ENCODE measurements around the gene SGPL1. TPM values are rescaled to one million over a fixed set of nuclear protein-coding genes. Genes with fewer than 3 reads are reported as not detected.

The SGPL1 gene
- total RNA-seq, 1 experiment from 2014 or later = 69.4 TPM

DNA sequence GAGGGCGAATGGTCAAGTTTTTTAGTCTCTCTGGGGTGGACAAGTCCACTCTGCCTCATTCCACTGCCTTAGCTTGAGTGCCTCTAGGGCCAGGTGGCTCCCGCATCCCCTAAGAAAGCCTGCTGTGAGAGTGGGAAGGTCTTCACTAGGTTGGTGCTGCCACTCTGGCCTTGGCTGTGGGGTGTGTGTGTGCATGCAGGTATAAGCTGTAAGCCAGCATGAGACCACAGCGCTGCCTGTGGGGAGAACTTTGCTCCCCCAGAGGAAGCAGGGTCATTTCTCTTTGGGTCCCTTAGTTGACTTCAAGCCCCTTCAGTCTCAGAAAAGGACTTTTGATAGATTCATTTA lies 98.1 kb downstream of the SGPL1 start:
- no peak overlapping the region for H3K9ac ChIP-seq (ENCODE audit: low read length)
- no peak overlapping the region for H2AFZ ChIP-seq (ENCODE audit: low read depth, low read length, poor library complexity, severe bottlenecking)
- no peak overlapping the region for H3K4me2 ChIP-seq (ENCODE audit: low read length)
- DNase-seq (ENCODE audit: low read depth, low spot score) (no peak), ATAC-seq (no peak)
- TF ChIP-seq ELF1 (IDR thresholded peaks at IDR 0.05; ENCODE audit: borderline replicate concordance, low read depth) (no peak), SIN3A (IDR thresholded peaks at IDR 0.05; ENCODE audit: low read depth) (no peak), EZH2 (IDR thresholded peaks at IDR 0.05) (no peak), ZFX (IDR thresholded peaks at IDR 0.05) (no peak), YY1 (IDR thresholded peaks at IDR 0.05; ENCODE audit: extremely low read depth, insufficient replicate concordance, low read depth, low read length) (no peak), POLR2AphosphoS5 (IDR thresholded peaks at IDR 0.05; ENCODE audit: low read depth, low read length) (no peak), CEBPB (IDR thresholded peaks at IDR 0.05; ENCODE audit: low read depth) (no peak), EGR1 (IDR thresholded peaks at IDR 0.05; ENCODE audit: low read depth) (no peak), FOSL1 (IDR thresholded peaks at IDR 0.05; ENCODE audit: low read depth) (no peak), SP1 (IDR thresholded peaks at IDR 0.05; ENCODE audit: low read depth) (no peak), SRF (IDR thresholded peaks at IDR 0.05; ENCODE audit: low read depth) (no peak), RAD21 (IDR thresholded peaks at IDR 0.05; ENCODE audit: low read depth) (no peak), POLR2A (IDR thresholded peaks at IDR 0.05; ENCODE audit: borderline replicate concordance, extremely low read depth, insufficient read depth, insufficient read length) (no peak)
- TF ChIP-seq, protein P1, sequence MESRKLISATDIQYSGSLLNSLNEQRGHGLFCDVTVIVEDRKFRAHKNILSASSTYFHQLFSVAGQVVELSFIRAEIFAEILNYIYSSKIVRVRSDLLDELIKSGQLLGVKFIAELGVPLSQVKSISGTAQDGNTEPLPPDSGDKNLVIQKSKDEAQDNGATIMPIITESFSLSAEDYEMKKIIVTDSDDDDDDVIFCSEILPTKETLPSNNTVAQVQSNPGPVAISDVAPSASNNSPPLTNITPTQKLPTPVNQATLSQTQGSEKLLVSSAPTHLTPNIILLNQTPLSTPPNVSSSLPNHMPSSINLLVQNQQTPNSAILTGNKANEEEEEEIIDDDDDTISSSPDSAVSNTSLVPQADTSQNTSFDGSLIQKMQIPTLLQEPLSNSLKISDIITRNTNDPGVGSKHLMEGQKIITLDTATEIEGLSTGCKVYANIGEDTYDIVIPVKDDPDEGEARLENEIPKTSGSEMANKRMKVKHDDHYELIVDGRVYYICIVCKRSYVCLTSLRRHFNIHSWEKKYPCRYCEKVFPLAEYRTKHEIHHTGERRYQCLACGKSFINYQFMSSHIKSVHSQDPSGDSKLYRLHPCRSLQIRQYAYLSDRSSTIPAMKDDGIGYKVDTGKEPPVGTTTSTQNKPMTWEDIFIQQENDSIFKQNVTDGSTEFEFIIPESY (IDR thresholded peaks at IDR 0.05; ENCODE audit: extremely low read depth, insufficient replicate concordance, low read length) = no peak
- TF ChIP-seq, protein P2, sequence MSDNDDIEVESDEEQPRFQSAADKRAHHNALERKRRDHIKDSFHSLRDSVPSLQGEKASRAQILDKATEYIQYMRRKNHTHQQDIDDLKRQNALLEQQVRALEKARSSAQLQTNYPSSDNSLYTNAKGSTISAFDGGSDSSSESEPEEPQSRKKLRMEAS (IDR thresholded peaks at IDR 0.05) = no peak
- TF ChIP-seq, protein P3, sequence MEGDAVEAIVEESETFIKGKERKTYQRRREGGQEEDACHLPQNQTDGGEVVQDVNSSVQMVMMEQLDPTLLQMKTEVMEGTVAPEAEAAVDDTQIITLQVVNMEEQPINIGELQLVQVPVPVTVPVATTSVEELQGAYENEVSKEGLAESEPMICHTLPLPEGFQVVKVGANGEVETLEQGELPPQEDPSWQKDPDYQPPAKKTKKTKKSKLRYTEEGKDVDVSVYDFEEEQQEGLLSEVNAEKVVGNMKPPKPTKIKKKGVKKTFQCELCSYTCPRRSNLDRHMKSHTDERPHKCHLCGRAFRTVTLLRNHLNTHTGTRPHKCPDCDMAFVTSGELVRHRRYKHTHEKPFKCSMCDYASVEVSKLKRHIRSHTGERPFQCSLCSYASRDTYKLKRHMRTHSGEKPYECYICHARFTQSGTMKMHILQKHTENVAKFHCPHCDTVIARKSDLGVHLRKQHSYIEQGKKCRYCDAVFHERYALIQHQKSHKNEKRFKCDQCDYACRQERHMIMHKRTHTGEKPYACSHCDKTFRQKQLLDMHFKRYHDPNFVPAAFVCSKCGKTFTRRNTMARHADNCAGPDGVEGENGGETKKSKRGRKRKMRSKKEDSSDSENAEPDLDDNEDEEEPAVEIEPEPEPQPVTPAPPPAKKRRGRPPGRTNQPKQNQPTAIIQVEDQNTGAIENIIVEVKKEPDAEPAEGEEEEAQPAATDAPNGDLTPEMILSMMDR (IDR thresholded peaks at IDR 0.05 in 2 of 3, conservative IDR thresholded peaks at IDR 0.05 in 1 of 3; ENCODE audit: borderline replicate concordance in 1 of 3, insufficient read depth in 1 of 3, low read depth in 2 of 3, low read length in 2 of 3) = no peak
- H3K9me3 ChIP-seq (ENCODE audit: control insufficient read depth in 1 of 2, insufficient read depth in 1 of 2, low read depth in 1 of 2, low read length in 2 of 2) = no peaks in the 10 kb centered on the region
- POLR2A ChIA-PET = no interaction called here
- peaks cover 4% of the 10 kb centered on the region; the same call in 1 of the 2 replicates for H3K27me3 ChIP-seq (ENCODE audit: insufficient read depth, low read length)
- no peaks in the 10 kb centered on the region for H3K4me1 ChIP-seq (ENCODE audit: control insufficient read depth in 1 of 2, insufficient read depth in 2 of 2, low read length in 2 of 2)
- no peak overlapping the region for H3K4me3 ChIP-seq (replicated peaks in 1 of 2; ENCODE audit: low read depth in 1 of 2, low read length in 2 of 2)
- intact Hi-C loops (cut with micrococcal nuclease) = no loop called here
- BruUV-seq (replicated peaks) = no TSS peak
- H4K20me1 ChIP-seq (ENCODE audit: insufficient read depth) = no peaks in the 10 kb centered on the region
- H3K9me2 ChIP-seq (ENCODE audit: insufficient read depth) = no peaks in the 10 kb centered on the region
- H3K27ac ChIP-seq (ENCODE audit: low read depth, low read length) = no peak overlapping the region
- RAD21 ChIA-PET (ENCODE audit: low non-redundant PET in 1 of 2, low total read pairs in 2 of 2, uncharacterized antibody in 2 of 2, unreplicated experiment in 2 of 2) = no interaction called here
- no peaks in the 10 kb centered on the region for H3K79me2 ChIP-seq (ENCODE audit: insufficient read depth, low read length)
- H3K36me3 ChIP-seq (ENCODE audit: control insufficient read depth in 1 of 2, insufficient read depth in 2 of 2, low read length in 2 of 2) = no peaks in the 10 kb centered on the region
- CTCF ChIA-PET = no interaction called here

Measured in HCT116 (cell line).